ENCODE measurements around the gene ZNF724. TPM values are rescaled to one million over a fixed set of nuclear protein-coding genes. Genes with fewer than 3 reads are reported as not detected.
"Not testable (repeated sequence)": the region's sequence is repeated elsewhere in the genome, so short reads cannot be mapped to it uniquely, and the experiment has no call there.

The ZNF724 gene
- total RNA-seq, 1 donor from 2014 or later: 6.1 TPM

DNA sequence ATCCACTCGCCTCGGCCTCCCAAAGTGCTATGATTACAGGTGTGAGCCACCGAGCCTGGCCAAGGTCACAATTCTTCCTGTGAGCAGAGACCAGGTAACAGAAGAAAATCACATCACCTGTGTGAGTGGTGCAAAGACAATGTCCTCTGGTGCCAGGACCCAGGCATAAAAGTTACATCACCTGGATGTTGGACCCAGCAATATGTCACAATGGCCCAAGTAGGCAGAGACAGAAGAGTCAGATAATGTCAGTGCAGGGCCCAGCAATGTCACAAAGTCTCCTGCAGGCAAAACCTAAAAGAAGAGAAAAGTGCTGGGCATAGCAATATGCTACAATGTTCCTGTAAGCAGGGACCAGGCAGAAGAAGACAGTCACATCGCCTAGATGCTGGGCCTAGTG, 5.5 kb upstream of the ZNF724 start:
- Histone ChIP-seq H3K4me2 (ENCODE audit: low read length) (no peak overlapping the region), H4K20me1 (ENCODE audit: insufficient read depth, low read length) (no peaks in the 10 kb centered on the region), H3K4me3 (ENCODE audit: insufficient read depth, low read depth, low read length) (no peak overlapping the region), H3K9me3 (ENCODE audit: insufficient read depth, low read depth, low read length) (no peaks in the 10 kb centered on the region), H3K27ac (ENCODE audit: low read depth, low read length) (no peak overlapping the region), H2AFZ (ENCODE audit: low read depth, low read length) (no peak overlapping the region), H3K79me2 (ENCODE audit: insufficient read depth, low read length) (no peaks in the 10 kb centered on the region), H3K27me3 (ENCODE audit: insufficient read depth, low read length) (no peaks in the 10 kb centered on the region), H3K4me1 (ENCODE audit: insufficient read depth, low read length) (no peaks in the 10 kb centered on the region), H3K9ac (ENCODE audit: low read length) (no peak overlapping the region), H3K36me3 (ENCODE audit: insufficient read depth, low read length) (peaks cover 6% of the 10 kb centered on the region)
- TF ChIP-seq, protein P1, sequence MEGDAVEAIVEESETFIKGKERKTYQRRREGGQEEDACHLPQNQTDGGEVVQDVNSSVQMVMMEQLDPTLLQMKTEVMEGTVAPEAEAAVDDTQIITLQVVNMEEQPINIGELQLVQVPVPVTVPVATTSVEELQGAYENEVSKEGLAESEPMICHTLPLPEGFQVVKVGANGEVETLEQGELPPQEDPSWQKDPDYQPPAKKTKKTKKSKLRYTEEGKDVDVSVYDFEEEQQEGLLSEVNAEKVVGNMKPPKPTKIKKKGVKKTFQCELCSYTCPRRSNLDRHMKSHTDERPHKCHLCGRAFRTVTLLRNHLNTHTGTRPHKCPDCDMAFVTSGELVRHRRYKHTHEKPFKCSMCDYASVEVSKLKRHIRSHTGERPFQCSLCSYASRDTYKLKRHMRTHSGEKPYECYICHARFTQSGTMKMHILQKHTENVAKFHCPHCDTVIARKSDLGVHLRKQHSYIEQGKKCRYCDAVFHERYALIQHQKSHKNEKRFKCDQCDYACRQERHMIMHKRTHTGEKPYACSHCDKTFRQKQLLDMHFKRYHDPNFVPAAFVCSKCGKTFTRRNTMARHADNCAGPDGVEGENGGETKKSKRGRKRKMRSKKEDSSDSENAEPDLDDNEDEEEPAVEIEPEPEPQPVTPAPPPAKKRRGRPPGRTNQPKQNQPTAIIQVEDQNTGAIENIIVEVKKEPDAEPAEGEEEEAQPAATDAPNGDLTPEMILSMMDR (IDR thresholded peaks at IDR 0.05; ENCODE audit: insufficient read depth, low read depth, low read length): no peak
- TF ChIP-seq EZH2 (IDR thresholded peaks at IDR 0.05; ENCODE audit: insufficient read depth, low read length): no peak
- DNase-seq (ENCODE audit: low read depth) (no peak), FAIRE-seq (no peak)
- no peaks in the 10 kb centered on the region for H3K4me1 Mint-ChIP-seq (ENCODE audit: low read depth, unreplicated experiment)
- peaks cover 15% of the 10 kb centered on the region for H3K36me3 Mint-ChIP-seq (ENCODE audit: low read depth, unreplicated experiment)
- no peak overlapping the region for H3K4me3 Mint-ChIP-seq (ENCODE audit: unreplicated experiment)
- H3K27me3 Mint-ChIP-seq (ENCODE audit: low read depth, unreplicated experiment): no peaks in the 10 kb centered on the region
- H3K9me3 Mint-ChIP-seq (ENCODE audit: unreplicated experiment): peaks cover 8% of the 10 kb centered on the region
- no peak overlapping the region for H3K27ac Mint-ChIP-seq (ENCODE audit: unreplicated experiment)

DNA sequence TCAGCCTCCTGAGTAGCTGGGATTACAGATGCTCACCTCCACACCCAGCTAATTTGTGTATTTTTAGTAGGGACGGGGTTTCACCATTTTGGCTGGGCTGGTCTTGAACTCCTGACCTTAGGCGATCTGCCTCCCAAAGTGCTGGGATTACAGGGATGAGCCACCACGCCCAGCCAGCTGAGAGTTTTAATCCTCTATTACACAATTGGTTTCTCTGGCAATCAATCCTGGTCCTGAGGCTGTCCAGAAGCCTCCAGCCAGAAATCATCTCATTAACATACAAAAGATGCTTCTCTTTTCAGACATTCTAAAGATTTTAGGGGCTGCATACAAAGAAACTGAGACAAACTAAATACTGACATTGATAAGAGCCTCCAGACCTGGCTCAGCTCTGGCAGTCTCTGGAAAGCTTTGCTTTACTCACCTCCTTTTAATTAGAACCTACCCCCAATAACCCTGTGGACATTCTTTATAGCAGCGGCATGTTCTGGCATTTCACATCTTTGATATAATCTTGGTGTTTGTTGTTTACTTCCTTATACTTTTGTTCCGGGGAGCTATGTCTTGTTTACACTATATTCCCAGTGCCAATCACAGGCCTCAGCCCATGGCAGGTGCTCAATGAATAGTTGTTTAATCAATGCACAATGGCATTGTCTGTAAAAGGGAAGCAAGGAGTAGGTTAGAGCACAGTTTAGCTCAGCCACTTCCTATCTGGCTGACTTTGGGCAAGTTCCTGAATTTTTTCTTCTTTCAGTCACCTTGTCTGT, 4.1 kb upstream of the ZNF724 start:
- Histone ChIP-seq H3K9me3 (ENCODE audit: insufficient read depth, low read depth, low read length) (no peaks in the 10 kb centered on the region), H3K4me1 (ENCODE audit: insufficient read depth, low read length) (no peaks in the 10 kb centered on the region), H3K79me2 (ENCODE audit: insufficient read depth, low read length) (peaks cover under 1% of the 10 kb centered on the region), H2AFZ (ENCODE audit: low read depth, low read length) (no peak overlapping the region), H3K4me2 (ENCODE audit: low read length) (no peak overlapping the region), H3K9ac (ENCODE audit: low read length) (no peak overlapping the region), H3K27me3 (ENCODE audit: insufficient read depth, low read length) (no peaks in the 10 kb centered on the region), H3K36me3 (ENCODE audit: insufficient read depth, low read length) (peaks cover 1% of the 10 kb centered on the region), H4K20me1 (ENCODE audit: insufficient read depth, low read length) (no peaks in the 10 kb centered on the region), H3K4me3 (ENCODE audit: insufficient read depth, low read depth, low read length) (no peak overlapping the region), H3K27ac (ENCODE audit: low read depth, low read length) (no peak overlapping the region)
- H3K4me3 Mint-ChIP-seq (ENCODE audit: unreplicated experiment): no peak overlapping the region
- no peak overlapping the region for H3K27ac Mint-ChIP-seq (ENCODE audit: unreplicated experiment)
- TF ChIP-seq, protein P1 (IDR thresholded peaks at IDR 0.05; ENCODE audit: insufficient read depth, low read depth, low read length): no peak
- no peak for TF ChIP-seq EZH2 (IDR thresholded peaks at IDR 0.05; ENCODE audit: insufficient read depth, low read length)
- FAIRE-seq: no peak
- no peaks in the 10 kb centered on the region for H3K4me1 Mint-ChIP-seq (ENCODE audit: low read depth, unreplicated experiment)
- H3K36me3 Mint-ChIP-seq (ENCODE audit: low read depth, unreplicated experiment): peaks cover 6% of the 10 kb centered on the region
- H3K27me3 Mint-ChIP-seq (ENCODE audit: low read depth, unreplicated experiment): no peaks in the 10 kb centered on the region
- H3K9me3 Mint-ChIP-seq (ENCODE audit: unreplicated experiment): peaks cover 6% of the 10 kb centered on the region
- DNase-seq (ENCODE audit: low read depth): no peak

DNA sequence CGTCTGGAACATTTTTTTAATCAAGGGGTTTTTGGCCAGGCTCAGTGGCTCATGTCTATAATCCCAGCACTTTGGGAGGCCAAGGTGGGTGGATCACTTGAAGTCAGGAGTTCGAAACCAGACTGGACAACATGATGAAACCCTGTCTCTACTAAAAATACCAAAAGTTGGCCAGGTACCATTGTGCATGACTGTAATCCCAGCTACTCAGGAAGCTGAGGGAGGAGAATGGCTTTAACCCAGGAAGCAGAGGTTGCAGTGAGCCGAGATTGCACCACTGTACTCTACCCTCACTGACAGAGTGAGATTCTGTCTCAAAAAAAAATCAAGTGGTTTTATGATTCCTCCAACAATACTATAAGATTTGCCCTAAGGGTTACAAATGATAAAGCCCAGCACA, 3.1 kb upstream of the ZNF724 start:
- not testable (repeated sequence) for H3K4me1 ChIP-seq (ENCODE audit: insufficient read depth, low read length); FAIRE-seq; H3K27me3 Mint-ChIP-seq (ENCODE audit: low read depth, unreplicated experiment); H3K4me3 Mint-ChIP-seq (ENCODE audit: unreplicated experiment); H2AFZ ChIP-seq (ENCODE audit: low read depth, low read length); H3K9me3 Mint-ChIP-seq (ENCODE audit: unreplicated experiment); H3K4me3 ChIP-seq (ENCODE audit: insufficient read depth, low read depth, low read length); DNase-seq (ENCODE audit: low read depth); H3K4me1 Mint-ChIP-seq (ENCODE audit: low read depth, unreplicated experiment); H3K36me3 Mint-ChIP-seq (ENCODE audit: low read depth, unreplicated experiment); H3K27me3 ChIP-seq (ENCODE audit: insufficient read depth, low read length); H3K9me3 ChIP-seq (ENCODE audit: insufficient read depth, low read depth, low read length); H4K20me1 ChIP-seq (ENCODE audit: insufficient read depth, low read length); H3K9ac ChIP-seq (ENCODE audit: low read length); H3K36me3 ChIP-seq (ENCODE audit: insufficient read depth, low read length); H3K27ac ChIP-seq (ENCODE audit: low read depth, low read length); H3K27ac Mint-ChIP-seq (ENCODE audit: unreplicated experiment); H3K4me2 ChIP-seq (ENCODE audit: low read length)
- H3K79me2 ChIP-seq (ENCODE audit: insufficient read depth, low read length): peaks cover 11% of the 10 kb centered on the region

Measured in astrocyte (in vitro differentiated cells and primary cell).